ENCODE measurements around the gene ZBTB21. TPM values are rescaled to one million over a fixed set of nuclear protein-coding genes. Genes with fewer than 3 reads are reported as not detected.

ZBTB21 gene
- total RNA-seq, 4 donors from 2014 or later: 6.1 to 20.4 (median 14.1) TPM

DNA sequence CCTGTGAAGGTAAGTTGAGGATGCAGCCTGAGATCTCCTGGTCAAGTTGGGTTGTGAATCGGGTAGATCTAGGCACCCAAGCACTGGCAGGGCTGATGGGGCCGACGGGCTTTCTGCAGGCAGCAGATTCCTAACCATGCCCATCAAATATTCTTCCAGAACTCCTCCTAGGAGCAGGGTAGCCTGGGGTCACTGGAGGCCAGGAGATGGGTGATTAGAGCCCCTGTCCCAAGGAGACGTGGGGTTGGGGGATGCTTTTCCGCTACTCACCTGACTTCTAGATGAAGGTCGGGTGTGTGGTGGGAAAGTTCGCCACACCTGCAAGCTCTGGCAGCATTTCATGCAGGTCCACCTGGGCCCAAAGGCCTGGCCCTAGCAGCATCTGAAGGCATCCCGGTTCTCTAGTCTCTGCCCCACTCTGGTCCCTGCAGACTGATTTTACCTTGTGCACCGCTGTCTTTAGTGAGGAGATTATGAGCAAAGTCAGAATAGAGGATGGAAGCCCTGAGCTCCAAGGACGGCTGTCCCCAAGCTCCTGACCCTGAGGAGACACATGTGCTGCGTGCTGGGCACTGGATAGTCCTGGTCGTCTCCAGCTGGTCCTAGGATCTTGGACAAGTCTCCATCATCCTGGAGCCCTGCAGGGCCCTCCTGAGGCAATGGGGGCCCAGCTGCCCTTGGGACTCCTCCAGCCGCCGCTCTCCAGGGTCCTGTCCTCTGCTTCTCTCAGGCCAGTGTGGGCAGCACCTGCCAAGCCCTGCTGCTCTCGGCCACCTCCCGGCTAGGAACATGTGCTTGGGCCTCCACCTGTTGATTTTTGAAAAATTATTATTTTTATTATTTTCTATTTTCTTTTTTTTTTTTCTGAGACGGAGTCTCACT is 34.5 kb downstream of the ZBTB21 start:
- no peaks in the 10 kb centered on the region for H3K36me3 ChIP-seq
- peak in 1 of 3 donors; percentile 35 for DNase-seq

GRCh38 chr21:41974752-41975053 is 35.5 kb downstream of the ZBTB21 start:
- no peaks in the 10 kb centered on the region for H3K9me3 ChIP-seq
- H3K4me1 ChIP-seq: peaks cover 0 to 6% (median 2%) of the 10 kb centered on the region in 4 donors
- H3K4me3 ChIP-seq: no peak overlapping the region
- H3K27me3 ChIP-seq: no peaks in the 10 kb centered on the region
- H3K27ac ChIP-seq: no peak overlapping the region
- TF ChIP-seq, protein P1, sequence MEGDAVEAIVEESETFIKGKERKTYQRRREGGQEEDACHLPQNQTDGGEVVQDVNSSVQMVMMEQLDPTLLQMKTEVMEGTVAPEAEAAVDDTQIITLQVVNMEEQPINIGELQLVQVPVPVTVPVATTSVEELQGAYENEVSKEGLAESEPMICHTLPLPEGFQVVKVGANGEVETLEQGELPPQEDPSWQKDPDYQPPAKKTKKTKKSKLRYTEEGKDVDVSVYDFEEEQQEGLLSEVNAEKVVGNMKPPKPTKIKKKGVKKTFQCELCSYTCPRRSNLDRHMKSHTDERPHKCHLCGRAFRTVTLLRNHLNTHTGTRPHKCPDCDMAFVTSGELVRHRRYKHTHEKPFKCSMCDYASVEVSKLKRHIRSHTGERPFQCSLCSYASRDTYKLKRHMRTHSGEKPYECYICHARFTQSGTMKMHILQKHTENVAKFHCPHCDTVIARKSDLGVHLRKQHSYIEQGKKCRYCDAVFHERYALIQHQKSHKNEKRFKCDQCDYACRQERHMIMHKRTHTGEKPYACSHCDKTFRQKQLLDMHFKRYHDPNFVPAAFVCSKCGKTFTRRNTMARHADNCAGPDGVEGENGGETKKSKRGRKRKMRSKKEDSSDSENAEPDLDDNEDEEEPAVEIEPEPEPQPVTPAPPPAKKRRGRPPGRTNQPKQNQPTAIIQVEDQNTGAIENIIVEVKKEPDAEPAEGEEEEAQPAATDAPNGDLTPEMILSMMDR (IDR thresholded peaks at IDR 0.05): no peak
- TF ChIP-seq POLR2A (IDR thresholded peaks at IDR 0.05): no peak
- H3K36me3 ChIP-seq: no peaks in the 10 kb centered on the region
- DNase-seq: peak in 1 of 3 donors; percentile 24

More for the DNA sequence above, 34.5 kb downstream of the ZBTB21 start:
- Histone ChIP-seq H3K4me1 (peaks cover 0 to 6% (median 2%) of the 10 kb centered on the region in 4 donors), H3K9me3 (no peaks in the 10 kb centered on the region), H3K27me3 (no peaks in the 10 kb centered on the region), H3K4me3 (no peak overlapping the region), H3K27ac (no peak overlapping the region)
- no peak for TF ChIP-seq POLR2A (IDR thresholded peaks at IDR 0.05)

DNA sequence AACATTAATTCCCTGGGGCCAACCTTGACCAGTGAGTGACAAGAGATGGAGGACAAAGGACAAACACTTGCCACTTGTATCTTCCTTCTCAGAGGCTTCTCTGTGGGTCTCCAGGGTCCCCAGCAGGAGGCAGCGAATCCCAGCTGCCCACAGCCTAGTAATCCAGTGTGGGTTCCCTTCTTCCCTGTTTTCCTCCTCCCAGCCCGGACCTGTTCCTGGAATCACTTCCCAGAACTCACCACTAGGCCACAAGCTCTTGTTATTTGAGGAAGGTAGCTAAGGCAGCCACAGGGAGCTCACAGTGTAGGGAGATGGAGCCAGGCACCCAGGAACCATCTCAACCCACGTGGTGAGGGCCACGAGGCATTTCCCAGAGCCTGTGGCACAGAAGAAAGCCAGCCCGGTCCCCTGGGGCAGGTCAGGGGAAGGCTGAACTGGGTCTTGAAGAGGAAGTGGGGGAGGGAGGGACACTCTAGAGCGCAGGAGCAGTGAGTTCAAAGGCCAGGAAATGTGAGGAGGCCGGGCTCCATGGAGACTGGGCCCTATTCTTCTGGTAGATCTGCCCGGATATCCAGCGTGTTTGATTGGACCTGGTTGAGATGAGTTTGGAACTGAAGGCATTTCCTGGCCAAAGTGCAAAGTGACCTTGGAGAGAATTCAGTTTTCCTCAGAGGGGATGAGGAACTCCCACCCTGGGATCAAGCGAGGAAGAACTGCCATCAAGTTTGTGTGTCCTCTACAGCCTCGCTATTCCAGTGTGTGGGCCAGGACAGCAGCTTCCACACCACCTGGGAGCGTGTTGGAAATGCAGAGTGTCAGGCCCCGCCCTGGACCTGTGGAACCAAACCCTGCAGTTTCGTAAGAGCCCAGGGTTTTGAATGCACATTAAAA is 36.1 kb downstream of the ZBTB21 start:
- peak in 1 of 3 donors; percentile 48 for DNase-seq
- H3K27ac ChIP-seq: peak overlapping the region in 1 of 4 donors; percentile 17
- H3K9me3 ChIP-seq: no peaks in the 10 kb centered on the region
- no peak for TF ChIP-seq POLR2A (IDR thresholded peaks at IDR 0.05)
- TF ChIP-seq, protein P1 (IDR thresholded peaks at IDR 0.05): peak in 3 of 6 experiments; percentile 22 to 35 (median 32)
- H3K36me3 ChIP-seq: no peaks in the 10 kb centered on the region
- H3K27me3 ChIP-seq: no peaks in the 10 kb centered on the region
- peaks cover 0 to 6% (median 2%) of the 10 kb centered on the region in 4 donors for H3K4me1 ChIP-seq
- H3K4me3 ChIP-seq: no peak overlapping the region

DNA sequence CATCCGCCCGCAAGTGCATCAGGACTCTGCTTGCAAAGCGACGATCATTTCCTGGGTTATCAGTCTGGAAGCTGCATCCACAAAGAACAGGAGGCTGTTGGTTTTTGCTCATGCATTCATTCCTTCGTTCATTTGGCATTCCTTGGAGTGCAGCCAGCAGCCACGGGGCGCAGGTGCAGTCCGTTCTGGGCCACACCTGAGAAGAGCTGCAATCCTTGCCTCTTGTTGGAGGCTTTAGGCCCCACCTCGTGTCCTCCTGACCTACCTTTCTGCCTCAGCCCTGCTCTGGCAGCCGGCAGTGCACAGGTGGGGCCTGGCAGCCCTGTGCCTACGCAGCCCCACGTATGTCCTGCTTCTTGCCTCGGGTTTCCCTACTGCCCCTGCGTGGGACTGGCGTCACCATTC is 36.7 kb downstream of the ZBTB21 start:
- H3K4me3 ChIP-seq: no peak overlapping the region
- H3K9me3 ChIP-seq: no peaks in the 10 kb centered on the region
- H3K27me3 ChIP-seq: no peaks in the 10 kb centered on the region
- peak in 2 of 3 donors; percentile 65 to 75 for DNase-seq
- H3K36me3 ChIP-seq: no peaks in the 10 kb centered on the region
- H3K4me1 ChIP-seq: peaks cover 0 to 6% (median 2%) of the 10 kb centered on the region in 4 donors
- TF ChIP-seq, protein P1 (IDR thresholded peaks at IDR 0.05): no peak
- H3K27ac ChIP-seq: peak overlapping the region in 1 of 4 donors; percentile 17

- DNase-seq: peak in 1 of 3 donors; percentile 27
- Histone ChIP-seq H3K9me3 (no peaks in the 10 kb centered on the region), H3K4me3 (no peak overlapping the region), H3K27me3 (no peaks in the 10 kb centered on the region), H3K36me3 (no peaks in the 10 kb centered on the region), H3K4me1 (peaks cover 0 to 6% (median 2%) of the 10 kb centered on the region in 4 donors), H3K27ac (no peak overlapping the region)
- no peak for TF ChIP-seq POLR2A (IDR thresholded peaks at IDR 0.05)
- TF ChIP-seq, protein P1 (IDR thresholded peaks at IDR 0.05): no peak
Measured at GRCh38 chr21:41972511-41973205, 37.5 kb downstream of the ZBTB21 start.
